T-helper 2 cell (primary cell): ENCODE data around the gene PCNX3.

Experiments
- DNase-seq, 5 experiments: peaks; one replicate each; pipeline versions ENCODE4 v3.0.0 to v3.0.0-alpha.2; 2012 to 2022

PCNX3 gene

DNA sequence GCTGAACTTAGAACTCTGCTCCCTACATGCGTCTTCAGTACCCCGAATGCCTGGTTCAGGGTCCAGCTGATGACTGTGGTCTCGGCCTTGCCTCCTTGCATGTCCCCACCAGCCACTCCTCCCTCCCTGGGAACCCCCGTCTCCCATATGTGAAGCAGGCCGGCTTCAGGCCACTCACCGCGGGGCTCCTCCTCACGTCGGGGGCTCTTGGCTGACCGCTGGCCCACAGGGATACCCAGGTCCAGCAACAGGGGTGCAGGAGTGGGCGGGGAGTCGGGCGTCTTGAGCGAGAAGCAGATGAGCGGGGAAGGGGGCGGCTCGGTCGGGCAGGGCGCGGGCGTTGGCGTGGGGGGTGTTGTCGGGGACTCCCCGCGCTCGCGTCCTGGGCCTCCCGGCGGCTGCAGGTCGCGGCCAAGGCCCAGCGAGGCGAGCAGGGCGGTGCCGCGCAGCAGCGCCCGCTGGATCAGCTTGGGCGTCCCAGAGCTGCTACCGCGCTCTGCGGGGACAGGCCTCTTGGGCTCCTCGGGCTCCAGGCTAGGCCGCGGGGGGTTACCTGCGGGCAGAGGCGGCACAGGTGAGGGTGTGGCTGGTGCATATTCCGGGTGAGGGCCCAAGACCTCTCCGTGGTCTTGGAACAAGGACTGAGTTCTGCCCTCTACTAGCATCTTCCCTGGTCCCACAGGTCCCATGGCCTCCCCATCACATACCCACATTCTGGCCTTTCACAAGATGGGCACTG lies 16.2 kb upstream of the PCNX3 start:
- DNase-seq: no peak

DNA sequence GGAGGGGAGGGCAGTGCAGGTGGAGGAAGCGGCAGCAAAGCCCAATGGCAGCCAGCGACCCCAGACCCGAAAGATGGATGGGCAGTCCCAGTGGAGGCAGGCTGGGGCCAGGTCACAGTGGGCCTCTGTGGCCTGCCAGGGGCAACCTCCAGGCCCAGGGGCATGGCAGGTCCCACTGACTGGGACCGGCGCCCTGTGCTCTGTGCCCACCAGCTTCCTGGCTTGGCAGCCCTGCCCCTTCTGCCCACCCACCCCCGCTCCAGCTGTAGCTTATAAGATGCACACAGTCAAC lies 15.7 kb upstream of the PCNX3 start:
- no peak for DNase-seq

DNA sequence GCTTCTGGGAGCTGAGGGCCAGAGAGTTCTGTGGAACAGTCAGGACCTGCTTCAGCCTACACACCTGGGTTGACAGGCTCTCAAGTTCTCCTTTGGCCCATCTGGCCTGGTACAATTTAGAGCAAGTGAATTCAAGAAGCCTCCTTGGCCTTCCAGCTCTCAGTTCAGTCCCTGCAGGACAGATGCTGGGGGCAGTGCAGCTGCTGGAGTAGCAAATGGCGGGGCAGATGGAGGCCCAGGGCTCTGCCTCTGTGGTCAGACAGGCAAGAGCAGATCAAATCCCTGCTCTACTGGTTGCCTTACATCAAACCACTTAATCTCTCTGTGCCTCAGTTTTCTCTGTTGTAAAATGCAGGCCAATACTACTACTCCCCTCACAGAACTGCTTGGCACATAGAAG lies 11.3 kb upstream of the PCNX3 start:
- no peak for DNase-seq

DNA sequence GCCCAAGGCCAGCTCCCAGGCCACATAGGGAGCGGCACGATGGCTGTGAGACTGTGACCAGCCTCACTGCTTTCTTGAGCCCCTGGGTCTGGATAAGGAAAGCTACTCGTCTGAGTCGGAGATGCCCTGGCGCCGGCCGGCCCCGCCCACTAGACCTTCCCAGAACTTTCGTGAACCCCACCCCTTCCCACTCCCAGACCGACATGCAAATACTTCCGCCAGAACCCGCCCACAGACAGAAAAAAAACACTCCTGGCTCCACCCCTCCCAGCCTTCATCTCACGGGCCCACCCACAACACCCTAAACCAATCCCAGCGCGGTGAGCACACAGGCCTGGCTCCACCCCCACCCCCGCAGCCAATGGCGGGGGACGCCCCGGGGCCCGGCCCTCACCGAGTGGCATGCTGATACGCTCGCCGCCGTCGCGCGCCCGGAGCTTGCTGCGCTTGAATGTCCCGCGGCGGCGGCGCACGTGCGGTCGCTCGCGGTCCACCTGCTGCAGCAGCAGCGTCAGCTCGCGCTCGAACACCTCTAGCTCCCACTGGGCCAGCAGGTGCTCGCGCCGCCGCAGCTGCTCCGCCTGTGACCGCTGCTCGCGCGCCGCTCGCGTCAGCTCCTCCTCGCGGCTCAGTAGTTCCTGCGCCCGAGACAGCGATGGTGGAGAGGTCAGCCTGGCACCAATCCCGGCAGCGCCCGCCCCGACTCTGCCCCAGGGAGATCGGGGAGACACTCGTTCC lies 8.5 kb upstream of the PCNX3 start:
- DNase-seq: peak in 1 of 5 experiments; percentile 34

DNA sequence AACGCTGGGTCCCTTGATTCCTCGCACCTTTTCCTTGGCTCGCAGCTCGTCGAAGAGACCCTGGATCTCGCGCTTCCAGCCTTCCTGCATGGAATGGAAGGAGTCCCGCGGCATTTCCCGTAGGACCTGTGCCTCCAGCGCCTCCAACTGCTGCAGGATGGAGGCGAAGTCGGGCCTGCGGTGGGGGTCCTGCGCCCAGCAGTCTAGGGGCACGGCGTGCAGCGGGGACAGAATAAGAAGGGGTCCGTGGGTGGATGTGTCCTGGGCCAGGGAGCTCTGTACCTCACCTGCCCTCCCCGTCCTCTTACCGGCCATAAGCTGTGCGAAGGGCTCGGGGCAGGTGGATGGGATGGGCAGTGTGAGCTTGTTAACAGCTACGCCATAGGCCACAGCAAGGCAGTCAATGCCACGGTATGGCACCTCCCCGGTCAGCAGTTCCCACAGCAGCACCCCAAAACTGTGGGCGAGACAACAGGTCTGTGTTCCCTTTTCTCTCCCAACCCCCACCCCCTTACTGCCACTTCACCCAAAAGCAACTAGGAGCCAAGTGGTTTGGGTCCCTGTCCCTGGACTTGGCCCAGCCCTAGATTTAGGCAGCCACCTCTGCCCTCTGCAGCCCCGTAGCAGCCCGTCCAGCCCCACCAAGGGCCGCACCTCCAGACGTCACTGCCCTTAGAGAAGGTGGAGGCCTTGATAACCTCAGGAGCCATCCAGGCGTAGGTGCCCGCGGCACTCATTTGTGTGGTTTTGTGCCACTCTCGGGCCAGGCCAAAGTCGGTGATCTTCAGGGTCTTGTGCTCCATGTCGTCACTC lies 7.8 kb upstream of the PCNX3 start:
- DNase-seq: no peak

DNA sequence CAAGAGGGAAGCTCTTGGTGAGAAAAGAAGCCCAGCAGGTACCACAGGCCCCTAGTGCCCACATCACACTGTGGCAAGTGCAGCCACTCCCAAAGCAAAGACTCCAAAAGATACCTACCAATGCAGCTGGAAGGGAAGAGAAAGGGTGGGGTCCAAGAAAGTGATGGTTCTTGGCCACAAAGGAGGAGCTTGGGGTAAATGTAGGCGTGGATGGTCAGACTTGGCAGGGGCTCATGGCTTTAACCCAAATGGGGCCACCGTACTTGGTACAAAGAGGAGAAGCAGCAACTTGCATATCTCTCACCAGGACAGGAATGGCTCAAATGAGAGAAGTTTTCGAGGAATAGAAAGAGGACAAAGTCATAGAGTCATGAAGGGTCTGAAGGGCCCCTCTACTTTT lies 6.3 kb upstream of the PCNX3 start:
- DNase-seq: no peak

DNA sequence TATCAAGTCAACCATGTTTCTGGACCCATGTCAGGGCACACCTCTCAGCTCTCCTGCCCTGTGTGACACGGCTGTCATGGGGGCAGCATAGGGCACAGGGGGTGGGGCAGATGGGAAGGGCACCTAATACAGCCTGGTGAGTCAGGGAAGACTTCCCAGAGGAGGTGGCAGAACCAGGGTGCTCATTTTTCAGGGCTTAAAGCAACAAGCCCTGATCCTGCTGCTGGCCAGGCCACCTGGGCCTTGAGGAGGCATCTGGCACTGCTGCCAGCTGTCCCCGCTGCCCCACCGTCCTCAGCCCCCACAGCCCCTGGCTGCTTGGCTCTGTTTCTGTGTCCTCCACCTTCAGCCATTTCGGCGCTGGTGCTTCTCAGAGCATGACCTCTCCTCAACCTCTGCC lies 5.9 kb upstream of the PCNX3 start:
- DNase-seq: no peak

DNA sequence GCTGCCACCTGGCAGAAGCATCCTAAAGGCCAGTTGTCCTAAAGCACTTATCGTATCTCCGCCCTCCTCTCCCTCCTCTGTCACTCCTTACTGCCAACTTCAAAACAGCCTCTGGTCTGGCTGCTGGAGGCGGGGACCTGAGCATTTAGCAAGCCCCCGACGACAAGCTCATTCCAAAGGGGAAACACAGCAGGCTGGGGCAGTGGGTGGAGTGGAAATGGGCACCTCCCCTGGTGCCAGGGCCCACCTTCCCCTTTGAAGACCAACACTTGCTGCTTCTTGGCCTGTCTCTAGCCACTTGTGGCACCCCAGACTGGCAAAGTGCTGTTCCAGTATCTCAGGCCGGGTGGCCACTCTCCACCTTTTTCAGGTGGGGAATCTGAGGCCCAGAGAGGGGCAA lies 5.2 kb upstream of the PCNX3 start:
- DNase-seq: no peak

DNA sequence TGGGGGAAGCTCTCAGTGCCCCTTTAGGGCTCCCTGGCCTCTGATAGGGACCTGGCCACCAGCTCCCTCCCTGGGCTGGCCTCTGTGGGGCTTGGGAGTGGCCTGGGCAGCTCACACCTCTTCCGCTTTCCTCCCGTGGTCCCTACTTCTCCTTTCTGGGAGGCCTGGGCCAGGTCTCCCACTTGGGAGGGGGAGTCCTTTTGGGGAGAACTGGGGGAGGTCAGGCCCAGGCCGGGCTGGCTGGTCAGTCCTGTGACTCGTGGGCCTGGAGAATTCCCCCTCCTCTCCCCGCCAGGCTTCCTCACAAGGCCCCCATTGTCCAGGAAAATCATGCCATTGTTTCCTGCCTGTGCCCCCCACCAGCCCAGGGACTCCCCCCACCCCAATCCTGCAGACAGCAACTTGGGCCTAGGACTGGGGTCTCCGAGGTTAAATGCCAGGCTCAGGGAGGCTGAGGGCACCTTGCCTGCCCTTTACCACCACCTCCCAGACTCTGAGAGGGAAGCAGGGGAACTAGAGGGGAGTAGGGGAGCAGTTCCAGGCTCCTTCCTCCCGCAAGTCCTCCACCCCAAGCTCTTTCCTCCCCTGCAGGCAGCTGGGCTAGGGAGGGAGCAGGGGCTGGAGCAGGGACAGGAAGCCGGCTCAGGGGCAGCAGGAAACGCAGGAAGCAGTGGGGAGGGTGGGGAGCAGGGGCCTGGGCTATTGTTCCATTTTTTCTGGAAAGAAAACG lies 4.4 kb upstream of the PCNX3 start:
- DNase-seq: no peak

DNA sequence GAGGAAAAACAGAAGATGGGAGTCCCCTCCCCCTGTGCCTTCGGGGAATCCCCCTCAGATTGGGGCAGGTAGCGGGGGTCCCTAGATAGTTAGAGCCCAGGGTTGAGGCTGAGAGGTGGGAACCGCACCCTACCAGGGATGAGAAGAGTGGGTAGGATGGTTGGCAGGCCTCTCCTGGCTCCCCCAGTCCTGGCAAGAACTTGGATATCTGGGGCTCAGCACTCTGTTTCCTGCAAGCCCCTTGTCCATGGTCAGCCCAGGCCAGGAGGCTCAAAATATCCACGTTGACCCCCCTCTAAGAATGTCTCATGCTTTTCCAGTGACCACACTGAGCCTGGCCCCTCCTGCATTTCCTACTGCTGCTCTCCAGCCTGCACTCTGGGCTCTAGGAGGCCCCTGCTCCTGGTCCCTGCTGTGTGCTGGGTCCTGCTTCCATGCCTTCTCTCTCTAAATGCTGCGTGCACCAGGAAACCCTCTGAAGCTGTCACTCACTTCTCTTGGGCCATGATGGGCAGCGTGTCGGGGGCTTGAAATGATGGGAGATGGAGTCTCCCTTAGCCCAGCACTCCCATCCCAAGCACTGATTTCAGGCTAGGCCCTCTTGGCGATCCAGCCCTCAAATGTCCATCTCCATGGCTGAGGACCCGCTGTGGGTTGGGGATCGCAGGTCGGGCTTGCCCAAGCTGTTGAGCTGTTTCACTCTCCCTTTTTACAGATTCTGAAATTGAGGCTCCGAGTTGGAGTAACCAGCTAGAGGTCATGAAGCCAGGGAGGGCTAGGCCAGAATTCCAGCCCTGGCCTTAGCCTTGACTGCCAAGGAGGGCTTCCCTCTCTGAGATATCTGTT lies 3.6 kb upstream of the PCNX3 start:
- no peak for DNase-seq

DNA sequence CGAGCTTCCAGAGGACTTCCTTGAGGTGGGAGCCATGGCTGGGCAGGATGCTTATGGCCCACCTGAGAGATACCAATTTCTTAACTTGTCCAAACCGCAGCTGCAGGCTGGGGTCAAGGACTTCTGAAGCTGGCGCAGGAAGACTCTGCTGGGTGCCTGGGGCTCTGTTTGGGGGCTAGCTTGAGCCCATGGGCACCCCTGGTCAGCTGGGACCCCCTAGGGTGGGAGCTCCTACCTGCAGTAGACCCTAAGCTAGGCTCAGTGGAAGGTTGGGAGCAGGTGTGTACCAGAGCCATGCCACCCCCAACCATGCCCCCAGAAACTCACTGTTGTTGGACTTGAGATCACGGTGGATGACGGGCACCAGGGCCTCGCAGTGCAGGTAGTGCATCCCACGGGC lies 2.9 kb upstream of the PCNX3 start:
- DNase-seq: no peak

DNA sequence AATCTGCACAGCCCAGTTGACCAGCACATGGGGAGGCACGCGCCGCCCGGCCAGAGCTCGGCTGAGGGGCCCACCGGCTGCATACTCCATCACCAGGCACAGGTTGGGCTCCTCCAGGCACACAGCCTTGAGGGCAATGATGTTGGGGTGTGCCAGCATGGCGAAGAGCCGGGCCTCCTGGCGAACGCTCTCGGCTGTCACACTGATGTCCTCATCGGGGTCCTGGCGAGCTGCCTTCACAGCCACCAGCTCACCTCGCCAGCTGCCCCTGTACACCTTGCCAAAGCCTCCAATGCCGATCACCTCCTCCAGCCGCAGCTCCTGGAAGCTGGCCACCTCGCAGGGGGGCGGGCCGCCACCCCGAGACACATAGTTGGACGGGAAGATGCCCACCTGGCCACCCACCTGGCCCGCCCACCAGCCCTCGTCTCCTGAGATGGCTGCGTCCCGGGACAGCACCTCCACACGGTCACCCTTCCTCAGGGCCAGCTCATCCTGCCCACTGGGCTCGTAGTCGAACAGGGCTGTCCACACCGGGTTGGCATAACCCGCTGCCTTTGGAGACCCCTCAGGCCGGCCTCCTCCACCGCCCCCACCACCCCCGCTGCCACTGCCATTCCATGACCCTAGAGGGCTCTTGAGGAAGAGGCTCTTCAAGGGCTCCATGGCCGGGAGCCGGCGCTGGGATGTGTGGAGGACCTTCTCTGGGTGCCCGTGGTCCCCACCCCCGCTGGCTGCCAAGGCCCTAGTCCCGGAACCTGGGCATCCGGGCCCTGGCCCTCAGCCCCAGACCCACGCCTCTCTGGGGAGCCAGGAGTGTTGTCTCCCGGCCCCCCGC lies 2.3 kb upstream of the PCNX3 start:
- peak in 3 of 5 experiments; percentile 11 to 24 (median 13) for DNase-seq

DNA sequence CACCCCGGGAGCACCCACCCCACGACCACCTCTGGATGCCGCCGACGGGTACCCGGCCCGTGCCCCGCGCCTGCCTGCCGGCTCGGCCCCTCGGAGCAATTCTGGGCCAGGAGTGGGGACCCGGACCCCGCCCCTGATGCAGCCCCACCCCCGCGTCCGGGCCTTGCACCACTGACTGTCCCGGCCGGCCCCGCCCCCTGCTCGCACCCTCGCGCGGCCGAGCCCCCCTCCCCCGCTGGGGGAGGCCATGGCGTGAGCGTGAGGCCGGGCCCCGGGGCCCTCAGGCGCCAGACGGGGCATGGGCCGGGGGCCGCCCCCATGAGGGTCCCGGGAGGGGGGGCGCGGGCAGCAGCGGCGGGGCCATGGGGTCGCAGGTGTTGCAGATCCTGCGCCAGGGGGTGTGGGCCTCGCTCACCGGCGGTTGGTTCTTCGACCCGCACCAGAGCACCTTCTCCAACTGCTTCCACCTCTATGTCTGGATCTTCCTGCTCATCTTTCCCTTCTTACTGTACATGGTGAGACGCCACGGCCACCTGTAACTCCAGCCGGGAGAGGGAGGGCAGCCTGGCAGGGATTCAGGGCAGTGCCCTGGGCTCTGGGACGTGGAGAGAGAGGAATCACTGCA lies 486 bp downstream of the PCNX3 start:
- peak in 1 of 5 experiments; percentile 56 for DNase-seq

DNA sequence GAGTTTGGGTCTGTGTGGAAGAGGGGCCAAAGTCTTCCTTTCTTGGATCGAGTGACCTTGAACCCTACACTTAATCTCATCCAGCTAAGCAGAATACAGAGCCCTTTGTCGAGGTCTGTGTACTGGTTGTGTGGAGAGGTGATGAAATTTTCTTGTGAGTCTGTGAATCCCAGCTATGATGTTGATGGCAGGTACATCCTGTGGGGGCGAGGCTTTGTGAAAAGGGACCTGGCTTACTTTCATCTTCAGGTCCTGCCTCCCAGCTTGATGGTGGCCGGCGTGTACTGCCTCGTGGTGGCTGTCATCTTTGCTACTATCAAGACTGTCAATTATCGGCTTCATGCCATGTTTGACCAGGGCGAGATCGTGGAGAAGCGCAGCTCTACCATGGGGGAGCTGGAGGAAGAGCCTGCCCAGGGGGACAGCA lies 1.0 kb downstream of the PCNX3 start:
- peak in 1 of 5 experiments; percentile 55 for DNase-seq

DNA sequence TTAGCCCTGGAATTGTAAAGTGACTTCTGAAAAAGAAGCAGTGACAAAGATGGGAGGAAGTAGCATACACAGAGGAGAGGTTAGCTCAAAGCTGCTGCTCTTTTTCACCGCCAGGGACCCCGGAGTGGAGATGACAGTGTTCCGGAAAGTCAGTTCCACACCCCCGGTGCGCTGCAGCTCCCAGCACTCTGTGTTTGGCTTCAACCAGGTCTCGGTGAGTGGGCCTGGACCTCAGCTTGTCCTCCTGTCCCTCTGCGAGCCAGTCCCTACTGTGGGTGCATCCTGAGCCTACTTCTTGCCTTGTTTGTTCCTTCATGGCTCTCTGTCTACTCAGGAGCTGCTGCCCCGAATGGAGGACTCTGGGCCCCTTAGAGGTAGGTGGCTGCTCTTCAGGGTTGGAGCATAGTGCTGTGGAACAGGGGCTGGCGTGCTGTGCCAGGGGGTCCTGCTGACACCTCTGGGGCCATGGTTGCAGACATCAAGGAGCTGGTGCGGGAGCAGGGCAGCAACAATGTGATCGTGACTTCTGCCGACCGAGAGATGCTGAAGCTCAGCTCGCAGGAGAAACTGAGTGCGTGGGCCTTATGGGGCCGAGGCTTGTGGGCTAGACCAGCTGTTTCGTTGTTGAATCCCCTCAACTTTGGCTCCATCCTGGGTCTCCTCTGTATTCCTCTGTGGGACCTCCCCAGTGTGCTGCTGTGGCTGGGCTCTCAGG lies 1.7 kb downstream of the PCNX3 start:
- no peak for DNase-seq

DNA sequence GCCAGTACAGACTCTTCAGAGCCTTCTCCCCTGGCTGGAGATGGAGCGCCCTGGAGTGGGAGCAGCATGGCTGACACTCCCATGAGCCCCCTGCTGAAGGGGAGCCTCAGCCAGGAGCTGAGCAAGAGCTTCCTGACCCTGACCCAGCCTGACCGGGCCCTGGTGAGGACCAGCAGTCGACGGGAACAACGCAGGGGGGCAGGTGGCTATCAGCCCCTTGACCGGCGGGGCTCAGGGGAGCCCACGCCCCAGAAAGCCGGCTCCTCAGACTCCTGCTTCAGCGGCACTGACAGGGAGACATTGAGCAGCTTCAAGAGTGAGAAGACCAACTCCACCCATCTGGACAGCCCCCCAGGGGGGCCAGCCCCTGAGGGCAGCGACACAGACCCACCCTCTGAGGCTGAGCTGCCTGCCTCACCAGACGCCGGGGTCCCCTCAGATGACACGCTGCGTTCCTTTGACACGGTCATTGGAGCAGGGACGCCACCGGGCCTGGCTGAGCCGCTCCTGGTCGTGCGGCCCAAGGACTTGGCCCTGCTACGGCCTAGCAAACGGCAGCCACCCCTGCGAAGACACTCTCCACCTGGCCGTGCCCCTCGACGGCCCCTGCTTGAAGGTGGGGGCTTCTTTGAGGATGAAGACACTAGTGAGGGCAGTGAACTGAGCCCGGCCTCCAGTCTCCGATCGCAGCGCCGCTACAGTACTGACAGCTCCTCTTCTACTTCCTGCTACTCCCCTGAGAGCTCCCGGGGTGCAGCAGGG lies 2.6 kb downstream of the PCNX3 start:
- no peak for DNase-seq

DNA sequence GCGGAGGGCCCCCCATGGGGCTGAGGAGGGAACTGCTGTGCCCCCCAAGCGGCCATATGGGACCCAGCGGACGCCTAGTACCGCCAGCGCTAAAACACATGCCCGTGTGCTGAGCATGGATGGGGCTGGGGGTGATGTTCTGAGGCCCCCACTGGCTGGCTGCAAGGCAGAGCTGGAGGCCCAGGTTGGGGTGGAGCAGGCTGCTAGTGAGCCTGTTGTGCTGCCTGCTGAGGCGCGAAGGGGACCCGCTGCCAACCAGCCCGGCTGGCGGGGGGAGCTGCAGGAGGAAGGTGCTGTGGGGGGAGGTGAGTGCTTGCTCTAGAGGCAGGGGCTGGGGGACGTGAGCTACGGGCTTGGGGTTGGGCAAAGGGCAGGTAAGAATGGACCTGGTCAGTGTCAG lies 3.2 kb downstream of the PCNX3 start:
- no peak for DNase-seq

DNA sequence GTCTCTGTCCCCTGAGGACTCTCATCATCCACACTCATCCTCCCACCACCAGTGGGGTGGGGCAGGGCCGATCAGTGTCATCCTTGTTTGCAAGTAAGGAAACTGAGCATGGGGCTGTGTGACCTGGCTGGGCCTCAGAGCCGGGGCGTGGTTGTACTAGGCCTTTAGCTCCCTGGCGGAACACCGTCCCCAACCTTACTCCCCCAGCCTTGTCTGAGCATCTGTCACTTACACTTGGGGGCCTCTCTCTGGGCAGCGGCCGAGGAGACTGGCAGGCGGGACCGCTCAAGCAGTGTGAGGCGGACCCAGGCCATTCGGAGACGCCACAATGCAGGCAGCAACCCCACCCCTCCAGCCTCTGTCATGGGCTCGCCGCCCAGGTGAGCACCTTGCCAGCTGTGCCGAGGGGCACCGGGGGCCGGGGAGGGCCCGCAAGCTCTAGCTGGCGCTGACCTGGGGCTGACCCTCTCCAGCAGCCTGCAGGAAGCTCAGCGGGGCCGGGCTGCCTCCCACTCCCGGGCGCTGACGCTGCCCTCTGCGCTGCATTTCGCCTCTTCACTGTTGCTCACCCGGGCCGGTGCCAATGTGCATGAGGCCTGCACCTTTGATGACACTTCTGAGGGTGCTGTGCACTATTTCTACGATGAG lies 3.8 kb downstream of the PCNX3 start:
- DNase-seq: no peak

DNA sequence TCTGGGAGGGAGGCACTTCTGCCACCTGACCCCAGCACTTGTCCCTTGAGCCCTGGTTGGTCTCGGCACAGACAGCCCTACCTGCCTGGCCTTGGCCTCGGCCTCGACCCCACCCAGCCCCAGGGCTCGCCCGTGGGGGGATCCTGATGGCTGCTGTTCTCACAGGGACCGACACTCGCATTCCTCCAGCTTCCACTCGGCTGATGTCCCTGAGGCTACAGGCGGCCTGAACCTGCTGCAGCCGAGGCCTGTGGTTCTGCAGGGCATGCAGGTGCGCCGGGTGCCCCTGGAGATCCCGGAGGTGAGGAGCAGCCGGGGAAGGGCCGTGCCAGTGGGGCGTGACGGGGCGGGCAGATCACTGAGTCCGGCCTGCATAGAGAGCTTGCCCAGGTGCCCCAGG lies 5.1 kb downstream of the PCNX3 start:
- no peak for DNase-seq
